Heart left ventricle (tissue), 16 donors: ENCODE measurements around the gene STAP1. TPM values are rescaled to one million over a fixed set of nuclear protein-coding genes. Genes with fewer than 3 reads are reported as not detected.
"Not testable (repeated sequence)": the region's sequence is repeated elsewhere in the genome, so short reads cannot be mapped to it uniquely, and the experiment has no call there.

Experiments used
- ATAC-seq, 4 donors: fragments of 200-7000 bp; cut with Tn5 transposase; one replicate each; pipeline ENCODE4 v1.9.1; 2020 to 2022; ENCODE audit warnings: moderate library complexity in 4 of 4, mild to moderate bottlenecking in 3 of 4, moderate number of reproducible peaks in 1 of 4
- DNase-seq, 5 donors: peaks; one replicate each; pipeline ENCODE4 v3.0.0-alpha.2; 2020
- H3K27ac ChIP-seq, 12 donors: fragments of 200-600 bp; sonication (generic) in 4 of 12; one replicate each; pipeline versions ENCODE4 v1.5.0 to v1.8.0; 2016 to 2022; ENCODE audit warnings: mild to moderate bottlenecking in 2 of 12
- H3K27me3 ChIP-seq, 9 donors: fragments of 200-600 bp; sonication (generic) in 2 of 9; one replicate each; pipeline versions ENCODE4 v1.5.1 to v1.8.0; 2016 to 2022; ENCODE audit warnings: mild to moderate bottlenecking in 3 of 9
- H3K36me3 ChIP-seq, 9 donors: fragments of 200-600 bp; sonication (generic) in 2 of 9; one replicate each; pipeline versions ENCODE4 v1.5.0 to v1.8.0; 2018 to 2022; ENCODE audit warnings: mild to moderate bottlenecking in 2 of 9
- H3K4me1 ChIP-seq, 12 donors: fragments of 200-600 bp; sonication (generic) in 4 of 12; one replicate each; pipeline versions ENCODE4 v1.5.0 to v1.8.0; 2016 to 2022; ENCODE audit warnings: mild to moderate bottlenecking in 3 of 12
- H3K4me3 ChIP-seq, 12 donors: fragments of 200-600 bp; sonication (generic) in 4 of 12; one replicate each; pipeline versions ENCODE4 v1.5.0 to v1.8.0; 2017 to 2022; ENCODE audit warnings: mild to moderate bottlenecking in 9 of 12, moderate library complexity in 4 of 12
- H3K9me3 ChIP-seq, 12 donors: fragments of 200-600 bp; sonication (generic) in 4 of 12; one replicate each; pipeline versions ENCODE4 v1.5.0 to v1.8.0; 2016 to 2022; ENCODE audit warnings: mild to moderate bottlenecking in 1 of 12
- POLR2A ChIP-seq, 2 donors: fragments of 450-650 bp; IDR thresholded peaks; one replicate each; pipeline ENCODE4 v1.6.1; 2017; ENCODE audit warnings: antibody characterized with exemption in 2 of 2, mild to moderate bottlenecking in 2 of 2, moderate library complexity in 2 of 2
- WGBS, 4 donors: extraction: QIAGEN DNeasy Blood & Tissue Kit in 2 of 4; methylation state at CpG; one replicate each; pipeline versions ENCODE4 v1.1.5 to v1.1.7; 2013 to 2018; 5-methylcytosine and 5-hydroxymethylcytosine counted together
- intact Hi-C, 10 donors: fragments of 100-400 bp; cut with DNase I; formaldehyde crosslinking; loops; one replicate each; pipeline versions ENCODE4 v1.11.1 to v1.14.2; 2022
- polyA plus RNA-seq, 2 donors: library from polyadenylated mRNA; stranded (reverse); fragments of 200-250 nt; gene quantifications; one replicate each; pipeline ENCODE4 v1.2.3, GENCODE V29; 2013
- total RNA-seq, 9 donors: library from RNA; depleted of rRNA in 2 of 9; stranded (reverse); fragments of >200 nt in 2 of 9; fragmentation: NEBNext Ultra II Directional in 3 of 9; extraction: Animal tissue kit (Norgen Biotek cat#: 25700) in 3 of 9; gene quantifications; one replicate each; pipeline versions ENCODE4 v1.1.0 to v1.2.4, GENCODE V29; 2016 to 2023
- TF ChIP-seq, protein P1 (sequence below), 12 donors: fragments of 200-600 bp; sonication (generic) in 4 of 12; IDR thresholded peaks; one replicate each; pipeline versions ENCODE4 v1.5.0 to v1.8.0; 2018 to 2022; ENCODE audit warnings: antibody characterized with exemption in 12 of 12, mild to moderate bottlenecking in 5 of 12
- donor health status: ischemic (EF 13 %, LVEDD 7.1; RV severe dilation, severe dysfunction).
- donor health status: healthy with polysubstance abuse.
- donor health status: DM: no; HTN: yes; CAD: no.
- donor health status: DM: no; HTN: no; CAD: no.
- donor health status: ischemic (EF 25% LVEDD 6.9; RV normal size, moderate dysfunction).
- donor health status: ischemic (EF 25% LVEDD 5.7; RV mildly dilated, moderate dysfunction).
- donor health status: healthy.
- donor health status: DM: yes; HTN: yes; CAD: no.
- donor health status: ischemic (EF 35%, LVEDD 5.7; RV mildly dilated, moderate dysfunction).
- donor health status: nonischemic (EF 11% LVEDD 7.7; RV severe dilation, severe dysfunction).
- donor health status: DM: yes; HTN: yes; CAD: no.
- donor health status: PGD.
- donor health status: ischemic (EF 29% LVEDD 5.4; RV normal size, mild dysfunction).
- donor health status: nonischemic (EF 23%, LVEDD 6.1; RV moderate dilation, normal function).

STAP1 gene
- total and polyA plus RNA-seq, 11 donors = 1.1 TPM; not detected in 10

GRCh38 chr4:67522230-67522629 lies 36.3 kb upstream of the STAP1 start:
- DNase-seq (no peak), ATAC-seq (no peak)
- no peaks in the 10 kb centered on the region for H3K9me3 ChIP-seq
- peaks cover 0 to 37% (median 23%) of the 10 kb centered on the region in 9 donors for H3K36me3 ChIP-seq
- TF ChIP-seq, protein P1, sequence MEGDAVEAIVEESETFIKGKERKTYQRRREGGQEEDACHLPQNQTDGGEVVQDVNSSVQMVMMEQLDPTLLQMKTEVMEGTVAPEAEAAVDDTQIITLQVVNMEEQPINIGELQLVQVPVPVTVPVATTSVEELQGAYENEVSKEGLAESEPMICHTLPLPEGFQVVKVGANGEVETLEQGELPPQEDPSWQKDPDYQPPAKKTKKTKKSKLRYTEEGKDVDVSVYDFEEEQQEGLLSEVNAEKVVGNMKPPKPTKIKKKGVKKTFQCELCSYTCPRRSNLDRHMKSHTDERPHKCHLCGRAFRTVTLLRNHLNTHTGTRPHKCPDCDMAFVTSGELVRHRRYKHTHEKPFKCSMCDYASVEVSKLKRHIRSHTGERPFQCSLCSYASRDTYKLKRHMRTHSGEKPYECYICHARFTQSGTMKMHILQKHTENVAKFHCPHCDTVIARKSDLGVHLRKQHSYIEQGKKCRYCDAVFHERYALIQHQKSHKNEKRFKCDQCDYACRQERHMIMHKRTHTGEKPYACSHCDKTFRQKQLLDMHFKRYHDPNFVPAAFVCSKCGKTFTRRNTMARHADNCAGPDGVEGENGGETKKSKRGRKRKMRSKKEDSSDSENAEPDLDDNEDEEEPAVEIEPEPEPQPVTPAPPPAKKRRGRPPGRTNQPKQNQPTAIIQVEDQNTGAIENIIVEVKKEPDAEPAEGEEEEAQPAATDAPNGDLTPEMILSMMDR (IDR thresholded peaks at IDR 0.05) = no peak
- TF ChIP-seq POLR2A (IDR thresholded peaks at IDR 0.05) = no peak
- no peak overlapping the region for H3K27ac ChIP-seq
- no peaks in the 10 kb centered on the region for H3K27me3 ChIP-seq
- 71 to 79% (median 77%) methylated on average over 2 of the region's 2 CpGs for WGBS, 4 donors
- peaks cover 0 to 17% (median 0%) of the 10 kb centered on the region in 12 donors for H3K4me1 ChIP-seq
- intact Hi-C loops = no loop called here
- H3K4me3 ChIP-seq = no peak overlapping the region

DNA sequence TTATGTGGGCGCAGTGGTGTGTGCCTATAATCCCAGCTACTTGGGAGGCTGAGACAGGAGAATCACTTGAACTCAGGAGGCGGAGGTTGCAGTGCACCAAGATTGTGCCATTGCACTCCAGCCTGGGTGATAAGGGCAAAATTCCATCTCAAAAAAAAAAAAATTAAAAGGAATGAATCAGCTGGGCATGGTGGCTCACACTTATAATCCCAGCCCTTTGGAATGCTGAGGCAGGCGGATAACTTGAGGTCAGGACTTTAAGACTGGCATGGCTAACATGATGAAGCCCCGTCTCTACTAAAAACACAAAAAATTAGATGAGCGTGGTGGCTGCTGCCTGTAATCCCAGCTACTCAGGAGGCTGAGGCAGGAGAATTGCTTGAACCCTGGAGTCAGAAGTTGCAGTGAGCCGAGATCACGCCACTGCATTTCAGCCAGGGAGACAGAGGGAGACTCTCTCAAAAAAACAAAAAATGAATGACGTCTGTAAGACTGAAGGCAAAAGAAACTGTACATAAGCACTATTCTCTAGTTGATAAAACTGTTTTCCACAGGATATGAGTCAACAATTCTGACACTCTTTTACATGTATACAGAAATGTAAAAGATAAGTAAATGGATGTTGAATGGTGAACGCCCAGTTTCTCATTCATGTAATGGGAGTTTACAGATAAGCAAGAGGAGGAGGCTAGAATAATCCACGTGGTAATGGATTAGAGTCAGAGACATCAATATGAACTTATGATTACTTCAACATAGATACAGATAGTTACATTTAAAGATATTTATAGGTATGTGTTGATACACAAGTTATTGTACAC lies 35.5 kb upstream of the STAP1 start:
- Histone ChIP-seq H3K4me1 (peaks cover 0 to 17% (median 0%) of the 10 kb centered on the region in 12 donors), H3K27me3 (no peaks in the 10 kb centered on the region), H3K9me3 (no peaks in the 10 kb centered on the region), H3K4me3 (no peak overlapping the region), H3K36me3 (peaks cover 0 to 28% (median 21%) of the 10 kb centered on the region in 9 donors), H3K27ac (no peak overlapping the region)
- no peak for ATAC-seq
- no peak for DNase-seq
- intact Hi-C loops = no loop called here
- TF ChIP-seq, protein P1 (IDR thresholded peaks at IDR 0.05) = no peak
- TF ChIP-seq POLR2A (IDR thresholded peaks at IDR 0.05) = no peak
- 86 to 88% (median 86%) methylated on average over 10 of the region's 10 CpGs for WGBS, 4 donors

GRCh38 chr4:67524140-67524539 lies 34.4 kb upstream of the STAP1 start:
- peaks cover 0 to 23% (median 0%) of the 10 kb centered on the region in 12 donors for H3K4me1 ChIP-seq
- ATAC-seq, DNase-seq, H3K4me3 ChIP-seq, intact Hi-C loops, H3K9me3 ChIP-seq, H3K27me3 ChIP-seq, H3K27ac ChIP-seq: not testable (repeated sequence)
- WGBS, 4 donors = 76 to 86% (median 78%) methylated on average over 2 to 3 of the region's 3 CpGs
- H3K36me3 ChIP-seq = peaks cover 0 to 28% (median 23%) of the 10 kb centered on the region in 9 donors

GRCh38 chr4:67531379-67531962 lies 27.1 kb upstream of the STAP1 start:
- no peak for ATAC-seq
- H3K27ac ChIP-seq = no peak overlapping the region
- H3K4me1 ChIP-seq = peaks cover 0 to 9% (median 0%) of the 10 kb centered on the region in 12 donors
- no peaks in the 10 kb centered on the region for H3K27me3 ChIP-seq
- H3K9me3 ChIP-seq = peaks cover 0 to 11% (median 0%) of the 10 kb centered on the region in 12 donors
- no peak overlapping the region for H3K4me3 ChIP-seq
- TF ChIP-seq POLR2A (IDR thresholded peaks at IDR 0.05) = no peak
- TF ChIP-seq, protein P1 (IDR thresholded peaks at IDR 0.05) = no peak
- WGBS, 4 donors = 83 to 89% (median 87%) methylated on average over 4 of the region's 4 CpGs
- H3K36me3 ChIP-seq = peaks cover 0 to 88% (median 70%) of the 10 kb centered on the region in 9 donors
- intact Hi-C loops = no loop called here
- no peak for DNase-seq

DNA sequence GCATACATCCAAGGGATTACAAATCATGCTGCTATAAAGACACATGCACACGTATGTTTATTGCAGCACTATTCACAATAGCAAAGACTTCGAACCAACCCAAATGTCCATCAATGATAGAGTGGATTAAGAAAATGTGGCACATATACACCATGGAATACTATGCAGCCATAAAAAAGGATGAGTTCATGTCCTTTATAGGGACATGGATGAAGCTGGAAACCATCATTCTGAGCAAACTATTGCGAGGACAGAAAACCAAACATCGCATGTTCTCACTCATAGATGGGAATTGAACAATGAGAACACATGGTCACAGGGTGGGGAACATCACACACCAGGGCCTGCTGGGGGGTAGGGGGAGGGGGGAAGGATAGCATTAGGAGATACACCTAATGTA lies 26.1 kb upstream of the STAP1 start:
- intact Hi-C loops, H3K27me3 ChIP-seq, H3K4me3 ChIP-seq, H3K27ac ChIP-seq, H3K4me1 ChIP-seq, ATAC-seq, DNase-seq: not testable (repeated sequence)
- peaks cover 0 to 92% (median 79%) of the 10 kb centered on the region in 9 donors for H3K36me3 ChIP-seq
- 86 to 98% (median 96%) methylated on average over 4 of the region's 4 CpGs for WGBS, 4 donors
- peaks cover 0 to 11% (median 0%) of the 10 kb centered on the region in 12 donors for H3K9me3 ChIP-seq
